RWPE2 (cell line): Measurements from ENCODE around the gene RECQL5.
A peak's percentile ranks its signal among the peaks of the same experiment; 100 is the strongest.

Experiments used
- ATAC-seq: fragments of 200-7000 bp; cut with Tn5 transposase; 3 replicates; pipeline ENCODE4 v1.9.1; 2021; ENCODE audit warnings: low read depth
- DNase-seq: peaks from one replicate; pipeline ENCODE4 v3.0.0-alpha.2; 2020; ENCODE audit warnings: low spot score
- H3K27ac ChIP-seq: fragments of 450-650 bp; 2 replicates; pipeline ENCODE4 v1.5.1; 2017; ENCODE audit warnings: mild to moderate bottlenecking; ENCODE audit not compliant: poor library complexity, severe bottlenecking
- H3K27me3 ChIP-seq: fragments of 250-450 bp; sonication (Bioruptor Pico); 2 replicates; pipeline ENCODE4 v1.5.1; 2021; ENCODE audit warnings: mild to moderate bottlenecking, moderate library complexity; ENCODE audit not compliant: insufficient read depth, poor library complexity, severe bottlenecking
- H3K36me3 ChIP-seq: fragments of 250-450 bp; sonication (Bioruptor Pico); 2 replicates; pipeline ENCODE4 v1.5.1; 2020; ENCODE audit warnings: low read depth, mild to moderate bottlenecking, moderate library complexity
- H3K4me1 ChIP-seq: fragments of 250-450 bp; sonication (Bioruptor Pico); 2 replicates; pipeline ENCODE4 v1.5.1; 2021; ENCODE audit warnings: mild to moderate bottlenecking, moderate library complexity; ENCODE audit not compliant: insufficient read depth, poor library complexity, severe bottlenecking
- H3K4me3 ChIP-seq: fragments of 250-450 bp; sonication (Bioruptor Pico); 2 replicates; pipeline ENCODE4 v1.5.1; 2021; ENCODE audit warnings: mild to moderate bottlenecking, moderate library complexity; ENCODE audit not compliant: severe bottlenecking
- H3K9me3 ChIP-seq: fragments of 250-450 bp; sonication (Bioruptor Pico); 2 replicates; pipeline ENCODE4 v1.5.1; 2021; ENCODE audit warnings: mild to moderate bottlenecking, moderate library complexity; ENCODE audit not compliant: severe bottlenecking
- CTCF ChIP-seq: fragments of 450-650 bp; IDR thresholded peaks from one replicate; pipeline ENCODE4 v1.5.1; 2017; ENCODE audit warnings: mild to moderate bottlenecking, moderate library complexity; ENCODE audit not compliant: poor library complexity, severe bottlenecking

The RECQL5 gene

GRCh38 chr17:75589919-75590303 is 77.0 kb downstream of the RECQL5 start:
- Histone ChIP-seq H3K9me3 (no peaks in the 10 kb centered on the region), H3K27me3 (no peaks in the 10 kb centered on the region), H3K4me1 (no peaks in the 10 kb centered on the region), H3K36me3 (no peaks in the 10 kb centered on the region), H3K4me3 (peak overlapping the region; percentile 37), H3K27ac (no peak overlapping the region)
- no peak for ATAC-seq
- no peak for TF ChIP-seq CTCF
- DNase-seq = no peak

- peak overlapping the region; percentile 42 for H3K27ac ChIP-seq
- no peaks in the 10 kb centered on the region for H3K4me1 ChIP-seq
- H3K36me3 ChIP-seq = no peaks in the 10 kb centered on the region
- ATAC-seq (peak; percentile 74), DNase-seq (peak; percentile 91)
- H3K9me3 ChIP-seq = no peaks in the 10 kb centered on the region
- no peaks in the 10 kb centered on the region for H3K27me3 ChIP-seq
- H3K4me3 ChIP-seq = peak overlapping the region; percentile 37
- peak; percentile 78 for TF ChIP-seq CTCF
Observed at GRCh38 chr17:75589012-75589918, 77.7 kb downstream of the RECQL5 start.

- Histone ChIP-seq H3K36me3 (no peaks in the 10 kb centered on the region), H3K27ac (peak overlapping the region; percentile 42), H3K4me3 (peak overlapping the region; percentile 37), H3K9me3 (no peaks in the 10 kb centered on the region), H3K27me3 (no peaks in the 10 kb centered on the region), H3K4me1 (no peaks in the 10 kb centered on the region)
- no peak for TF ChIP-seq CTCF
- peak; percentile 1; the same call in 1 of the 3 replicates for ATAC-seq
- DNase-seq = no peak
Observed at GRCh38 chr17:75588596-75589011, 78.3 kb downstream of the RECQL5 start.

- DNase-seq (no peak), ATAC-seq (peak; percentile 23; the same call in 2 of the 3 replicates)
- Histone ChIP-seq H3K4me3 (peak within 1 kb of the TSS; percentile 37), H3K9me3 (no peaks in the 10 kb centered on the region), H3K27me3 (no peaks in the 10 kb centered on the region), H3K4me1 (no peaks in the 10 kb centered on the region), H3K27ac (peak within 1 kb of the TSS; percentile 42), H3K36me3 (no peaks in the 10 kb centered on the region)
- TF ChIP-seq CTCF = no peak
Observed at GRCh38 chr17:75587675-75588595, 79.0 kb downstream of the RECQL5 start, which contains the start of gene MYO15B. MYO15B (plus strand) TSS chr17:75587800; CDS start chr17:75588058, 258 bp downstream.
